ENCODE results near the gene PRDM16. TPM values are rescaled to one million over a fixed set of nuclear protein-coding genes. Genes with fewer than 3 reads are reported as not detected.
A peak's percentile ranks its signal among the peaks of the same experiment; 100 is the strongest.

PRDM16 gene
- total and polyA plus RNA-seq, 2 of the 13 experiments (the other 11 are each of a cell fraction or from before 2014, with no cell fraction given), result 0.15 to 0.81 TPM

- no peak for TF ChIP-seq PRDM4 (CRISPR knock-in tag; IDR thresholded peaks at IDR 0.05; ENCODE audit: borderline replicate concordance)
- no peak for TF ChIP-seq FOXP4 (CRISPR knock-in tag; IDR thresholded peaks at IDR 0.05)
- TF ChIP-seq SMYD3 (CRISPR knock-in tag; IDR thresholded peaks at IDR 0.05), result no peak
- no peak; the same call in 1 of the 2 replicates for TF ChIP-seq ELF3 (CRISPR knock-in tag; IDR thresholded peaks at IDR 0.05)
- no peak for TF ChIP-seq LCORL (IDR thresholded peaks at IDR 0.05)
- TF ChIP-seq LCORL (CRISPR knock-in tag; IDR thresholded peaks at IDR 0.05), result peak; percentile 31; the same call in 1 of the 2 replicates
- TF ChIP-seq ZFP82 (CRISPR knock-in tag; IDR thresholded peaks at IDR 0.05; ENCODE audit: borderline replicate concordance), result no peak
- no peak for TF ChIP-seq KDM1A (CRISPR knock-in tag; IDR thresholded peaks at IDR 0.05)
- TF ChIP-seq HNF1B (CRISPR knock-in tag; IDR thresholded peaks at IDR 0.05), result peak; percentile 55; the same call in 1 of the 2 replicates
- no peak for TF ChIP-seq EEA1 (CRISPR knock-in tag; IDR thresholded peaks at IDR 0.05; ENCODE audit: borderline replicate concordance)
- no peak for TF ChIP-seq ZSCAN29 (CRISPR knock-in tag; conservative IDR thresholded peaks at IDR 0.05)
- no peak for TF ChIP-seq NPAS2 (CRISPR knock-in tag; IDR thresholded peaks at IDR 0.05; ENCODE audit: borderline replicate concordance)
- no peak for TF ChIP-seq ZBTB21 (CRISPR knock-in tag; IDR thresholded peaks at IDR 0.05)
- no peak for TF ChIP-seq ZNF572 (CRISPR knock-in tag; IDR thresholded peaks at IDR 0.05)
- TF ChIP-seq MTA3 (CRISPR knock-in tag; IDR thresholded peaks at IDR 0.05), result no peak
- TF ChIP-seq ZNF747 (CRISPR knock-in tag; IDR thresholded peaks at IDR 0.05; ENCODE audit: borderline replicate concordance), result no peak
- no peak for TF ChIP-seq TRAFD1 (CRISPR knock-in tag; IDR thresholded peaks at IDR 0.05; ENCODE audit: borderline replicate concordance)
- no peak for TF ChIP-seq TIGD3 (CRISPR knock-in tag; IDR thresholded peaks at IDR 0.05; ENCODE audit: borderline replicate concordance)
- no peak for TF ChIP-seq CENPBD1 (CRISPR knock-in tag; IDR thresholded peaks at IDR 0.05; ENCODE audit: borderline replicate concordance, low read depth)
Measured at GRCh38 chr1:3170561-3171453, 101.8 kb downstream of the PRDM16 start (continued).
